OCI-LY7 (cell line): ENCODE results near the gene ZC3H14. TPM values are rescaled to one million over a fixed set of nuclear protein-coding genes. Genes with fewer than 3 reads are reported as not detected.

Experiments
- BruUV-seq: library from RNA; stranded (reverse); fragments of 400-500 nt; replicated peaks from 2 replicates; lab custom pipeline; 2021; lab: Mats Ljungman, UMichigan
- CTCF ChIA-PET: fragments of 300-600 bp; sonication (Branson Sonifier 250); formaldehyde crosslinking; loops from one replicate; lab custom pipeline; 2022; ENCODE audit warnings: antibody characterized with exemption; ENCODE audit not compliant: unreplicated experiment; lab: Charles Lee
- POLR2A ChIA-PET: fragments of 300-600 bp; sonication (Branson Sonifier 250); formaldehyde crosslinking; loops from one replicate; lab custom pipeline; 2022; ENCODE audit warnings: antibody characterized with exemption; lab: Charles Lee
- DNase-seq: peaks from one replicate; pipeline ENCODE4 v3.0.0-alpha.2; 2015; ENCODE audit warnings: low spot score
- H2AFZ ChIP-seq: fragments of 200-600 bp; sonication (generic), shearing (Covaris generic); 2 replicates; pipeline ENCODE4 v1.6.1; 2014; ENCODE audit warnings: mild to moderate bottlenecking, antibody characterized with exemption, low read length, moderate library complexity
- H3K27ac ChIP-seq: fragments of 200-600 bp; sonication (generic); 2 replicates; pipeline ENCODE4 v1.5.1; 2014; ENCODE audit warnings: mixed run types, low read depth, mild to moderate bottlenecking, moderate library complexity, low read length, inconsistent platforms; ENCODE audit not compliant: poor library complexity, severe bottlenecking
- H3K36me3 ChIP-seq: fragments of 200-600 bp; sonication (generic); 2 replicates; pipeline ENCODE4 v1.6.1; 2014; ENCODE audit warnings: mild to moderate bottlenecking, antibody characterized with exemption, low read length, moderate library complexity, mixed read lengths; ENCODE audit not compliant: insufficient read depth
- H3K4me1 ChIP-seq: fragments of 200-600 bp; sonication (generic); 2 replicates; pipeline ENCODE4 v1.5.1; 2014; ENCODE audit warnings: mild to moderate bottlenecking, low read length; ENCODE audit not compliant: insufficient read depth, poor library complexity, severe bottlenecking
- H3K4me2 ChIP-seq: fragments of 200-600 bp; sonication (generic); 2 replicates; pipeline ENCODE4 v1.6.1; 2014; ENCODE audit warnings: mild to moderate bottlenecking, low read length
- H3K4me3 ChIP-seq: fragments of 200-600 bp; sonication (generic); 2 replicates; pipeline ENCODE4 v1.5.1; 2014; ENCODE audit warnings: mild to moderate bottlenecking, low read depth, low read length; ENCODE audit not compliant: poor library complexity, severe bottlenecking
- H3K79me2 ChIP-seq: fragments of 200-600 bp; sonication (generic); 2 replicates; pipeline ENCODE4 v1.6.1; 2016; ENCODE audit warnings: low read depth, mild to moderate bottlenecking, low read length, moderate library complexity, mixed read lengths; ENCODE audit not compliant: insufficient read depth
- H3K9me2 ChIP-seq: fragments of 200-600 bp; sonication (generic); 2 replicates; pipeline ENCODE4 v1.6.1; 2016; ENCODE audit warnings: mild to moderate bottlenecking, low read length, mixed read lengths; ENCODE audit not compliant: insufficient read depth
- H3K9me3 ChIP-seq: fragments of 200-600 bp; sonication (generic); 2 replicates; pipeline ENCODE4 v1.6.1; 2014; ENCODE audit warnings: mild to moderate bottlenecking, mixed run types, low read length, mixed read lengths
- H4K20me1 ChIP-seq: fragments of 200-600 bp; sonication (generic); 2 replicates; pipeline ENCODE4 v1.6.1; 2014; ENCODE audit warnings: mild to moderate bottlenecking, antibody characterized with exemption, low read length, moderate library complexity, mixed read lengths; ENCODE audit not compliant: insufficient read depth
- EZH2phosphoT487 ChIP-seq: fragments of 200-600 bp; sonication (generic); IDR thresholded peaks from 2 replicates; pipeline ENCODE4 v1.6.1; 2018; ENCODE audit warnings: low read depth, borderline replicate concordance, mild to moderate bottlenecking, mixed run types, antibody characterized with exemption, low read length, moderate library complexity, mixed read lengths
- intact Hi-C: fragments of 100-400 bp; cut with micrococcal nuclease; formaldehyde crosslinking; loops from one replicate; pipeline ENCODE4 v1.10.0; 2022; ENCODE audit not compliant: unreplicated experiment
- total RNA-seq, 2 experiments: library from RNA; depleted of rRNA in 1 of 2; stranded (reverse); fragments of >200 nt in 1 of 2; shearing (Covaris generic) in 1 of 2; gene quantifications; 2 replicates each; pipeline ENCODE4 v1.2.3, GENCODE V29; 2014 to 2022
- TF ChIP-seq, protein P1 (sequence below): fragments of 200-600 bp; sonication (generic); conservative IDR thresholded peaks from 2 replicates; pipeline ENCODE4 v1.5.1; 2014; ENCODE audit warnings: mild to moderate bottlenecking, antibody characterized with exemption, low read length, moderate library complexity, mixed read lengths

ZC3H14 gene
- total RNA-seq, 2 experiments from 2014 or later = 36.6 to 53.5 TPM

GRCh38 chr14:88541324-88541723 lies 21.5 kb upstream of the ZC3H14 start:
- Histone ChIP-seq H3K9me3 (no peaks in the 10 kb centered on the region), H3K4me1 (no peaks in the 10 kb centered on the region), H4K20me1 (no peaks in the 10 kb centered on the region), H3K4me3 (no peak overlapping the region), H2AFZ (no peak overlapping the region), H3K27ac (no peak overlapping the region), H3K79me2 (no peaks in the 10 kb centered on the region), H3K36me3 (no peaks in the 10 kb centered on the region), H3K9me2 (no peaks in the 10 kb centered on the region), H3K4me2 (no peak overlapping the region)
- intact Hi-C loops = no loop called here
- TF ChIP-seq EZH2phosphoT487 = no peak
- TF ChIP-seq, protein P1, sequence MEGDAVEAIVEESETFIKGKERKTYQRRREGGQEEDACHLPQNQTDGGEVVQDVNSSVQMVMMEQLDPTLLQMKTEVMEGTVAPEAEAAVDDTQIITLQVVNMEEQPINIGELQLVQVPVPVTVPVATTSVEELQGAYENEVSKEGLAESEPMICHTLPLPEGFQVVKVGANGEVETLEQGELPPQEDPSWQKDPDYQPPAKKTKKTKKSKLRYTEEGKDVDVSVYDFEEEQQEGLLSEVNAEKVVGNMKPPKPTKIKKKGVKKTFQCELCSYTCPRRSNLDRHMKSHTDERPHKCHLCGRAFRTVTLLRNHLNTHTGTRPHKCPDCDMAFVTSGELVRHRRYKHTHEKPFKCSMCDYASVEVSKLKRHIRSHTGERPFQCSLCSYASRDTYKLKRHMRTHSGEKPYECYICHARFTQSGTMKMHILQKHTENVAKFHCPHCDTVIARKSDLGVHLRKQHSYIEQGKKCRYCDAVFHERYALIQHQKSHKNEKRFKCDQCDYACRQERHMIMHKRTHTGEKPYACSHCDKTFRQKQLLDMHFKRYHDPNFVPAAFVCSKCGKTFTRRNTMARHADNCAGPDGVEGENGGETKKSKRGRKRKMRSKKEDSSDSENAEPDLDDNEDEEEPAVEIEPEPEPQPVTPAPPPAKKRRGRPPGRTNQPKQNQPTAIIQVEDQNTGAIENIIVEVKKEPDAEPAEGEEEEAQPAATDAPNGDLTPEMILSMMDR = no peak
- BruUV-seq = no TSS peak
- no peak for DNase-seq
- CTCF ChIA-PET = no interaction called here
- POLR2A ChIA-PET = no interaction called here

DNA sequence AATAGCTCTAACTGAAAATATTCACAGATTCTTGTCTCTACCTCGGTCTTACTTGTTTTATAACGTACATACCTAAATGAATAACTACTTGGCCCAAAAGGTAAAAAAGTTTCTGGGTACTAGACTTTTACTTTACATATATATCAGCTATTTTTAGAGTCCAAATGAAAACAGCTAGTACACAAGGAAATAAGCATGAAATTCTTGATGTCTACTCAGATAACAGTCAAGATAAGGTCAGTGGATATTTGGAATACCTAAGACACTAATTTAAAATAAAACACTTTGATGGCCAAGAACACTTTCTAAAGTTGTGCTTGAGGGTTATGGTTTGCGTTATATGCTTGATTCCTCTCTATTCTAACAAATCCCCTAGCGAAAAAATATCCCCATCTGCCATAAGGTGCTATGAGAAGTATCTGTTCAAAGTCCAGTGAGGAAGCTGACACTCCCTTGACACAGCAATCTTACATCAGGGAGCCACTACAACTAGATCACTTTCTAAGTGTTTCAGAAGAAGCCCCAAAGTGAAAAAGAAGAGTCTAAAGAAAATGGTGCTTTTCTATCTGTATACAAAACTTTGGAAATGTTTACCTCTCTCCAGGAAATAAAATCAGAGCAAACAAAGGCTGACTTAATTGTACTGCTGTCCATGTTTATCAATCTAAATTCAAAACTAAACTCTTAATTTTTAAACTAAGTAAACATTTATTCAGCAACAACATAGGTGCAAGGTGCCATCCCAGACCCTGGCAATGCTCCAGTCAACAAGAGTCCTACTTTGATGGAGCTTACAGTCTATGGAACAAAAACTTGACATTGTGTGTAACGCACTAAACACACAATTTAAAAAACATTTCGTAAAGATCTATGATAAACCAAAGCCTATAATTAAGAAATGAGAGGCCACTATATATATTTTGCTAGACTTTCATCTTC lies 19.7 kb upstream of the ZC3H14 start:
- Histone ChIP-seq H2AFZ (no peak overlapping the region), H3K4me2 (no peak overlapping the region), H3K9me2 (no peaks in the 10 kb centered on the region), H3K27ac (no peak overlapping the region), H3K4me3 (no peak overlapping the region), H4K20me1 (no peaks in the 10 kb centered on the region), H3K4me1 (no peaks in the 10 kb centered on the region), H3K79me2 (no peaks in the 10 kb centered on the region), H3K36me3 (no peaks in the 10 kb centered on the region), H3K9me3 (no peaks in the 10 kb centered on the region)
- ChIA-PET POLR2A (no interaction called here), CTCF (no interaction called here)
- BruUV-seq = no TSS peak
- intact Hi-C loops = no loop called here
- TF ChIP-seq, protein P1 = no peak
- no peak for TF ChIP-seq EZH2phosphoT487
- DNase-seq = no peak

- ChIA-PET POLR2A (no interaction called here), CTCF (no interaction called here)
- intact Hi-C loops = no loop called here
- Histone ChIP-seq H3K27ac (no peak overlapping the region), H3K4me1 (no peaks in the 10 kb centered on the region), H3K36me3 (no peaks in the 10 kb centered on the region), H3K79me2 (no peaks in the 10 kb centered on the region), H3K9me3 (no peaks in the 10 kb centered on the region), H2AFZ (no peak overlapping the region), H3K4me2 (no peak overlapping the region), H3K9me2 (no peaks in the 10 kb centered on the region), H4K20me1 (no peaks in the 10 kb centered on the region), H3K4me3 (no peak overlapping the region)
- BruUV-seq = no TSS peak
- no peak for DNase-seq
- TF ChIP-seq, protein P1 = no peak
- no peak for TF ChIP-seq EZH2phosphoT487
These were observed 17.6 kb upstream of the ZC3H14 start for GRCh38 chr14:88545256-88545655.
